ENCODE data around the gene EPS15. TPM values are rescaled to one million over a fixed set of nuclear protein-coding genes. Genes with fewer than 3 reads are reported as not detected.

Gene EPS15
- polyA plus RNA-seq, 1 donor (not counting 4 experiments of a cell fraction or from before 2014, with no cell fraction given), result 33.2 TPM

GRCh38 chr1:51385776-51386175 is 133.3 kb downstream of the EPS15 start:
- Histone ChIP-seq H3K9me3 (ENCODE audit: control insufficient read depth, low read depth, low read length) (no peaks in the 10 kb centered on the region), H3K4me2 (ENCODE audit: control insufficient read depth, extremely low read depth, insufficient read depth, low read depth, low read length) (no peak overlapping the region), H3K4me1 (ENCODE audit: control insufficient read depth, extremely low read depth, insufficient read depth, low read length) (no peaks in the 10 kb centered on the region), H3K9me1 (ENCODE audit: control insufficient read depth, extremely low read depth, insufficient read depth, low read length) (no peaks in the 10 kb centered on the region), H3K4me3 (ENCODE audit: control insufficient read depth in 2 of 3, extremely low read depth in 1 of 3, insufficient read depth in 2 of 3, low read depth in 1 of 3, low read length in 3 of 3) (no peak overlapping the region), H3K36me3 (ENCODE audit: control insufficient read depth in 2 of 2, extremely low read depth in 1 of 2, insufficient read depth in 2 of 2, low read length in 2 of 2) (no peaks in the 10 kb centered on the region), H3K27ac (ENCODE audit: control insufficient read depth, insufficient read depth, low read length) (no peak overlapping the region), H3K27me3 (ENCODE audit: control insufficient read depth, extremely low read depth, insufficient read depth, low read length) (no peaks in the 10 kb centered on the region), H4K20me1 (ENCODE audit: control insufficient read depth, extremely low read depth, insufficient read depth, low read length) (no peaks in the 10 kb centered on the region), H3K79me2 (ENCODE audit: control insufficient read depth, insufficient read depth, low read length) (no peaks in the 10 kb centered on the region), H2AFZ (ENCODE audit: control insufficient read depth, low read length) (no peak overlapping the region), H3K9ac (ENCODE audit: control insufficient read depth, extremely low read depth, insufficient read depth, low read length) (no peak overlapping the region)
- dilution Hi-C loops (cut with MboI; ENCODE audit: extremely low pct_ligation_motif_present, low sequenced_read_pairs), result no loop called here
- TF ChIP-seq EZH2 (IDR thresholded peaks at IDR 0.05; ENCODE audit: low read length), result no peak
- no peak for TF ChIP-seq CTCF (optimal IDR thresholded peaks at IDR 0.05 in 1 of 3, IDR thresholded peaks at IDR 0.05 in 1 of 3, conservative IDR thresholded peaks at IDR 0.05 in 1 of 3; ENCODE audit: extremely low read depth in 1 of 3, insufficient read depth in 2 of 3, low read length in 3 of 3)
- DNase-seq (ENCODE audit: low read depth, low spot score) (no peak), FAIRE-seq (no peak)

GRCh38 chr1:51381964-51382363 is 137.1 kb downstream of the EPS15 start:
- H3K4me1 ChIP-seq (ENCODE audit: control insufficient read depth, extremely low read depth, insufficient read depth, low read length), result no peaks in the 10 kb centered on the region
- H4K20me1 ChIP-seq (ENCODE audit: control insufficient read depth, extremely low read depth, insufficient read depth, low read length), result no peaks in the 10 kb centered on the region
- H3K36me3 ChIP-seq (ENCODE audit: control insufficient read depth in 2 of 2, extremely low read depth in 1 of 2, insufficient read depth in 2 of 2, low read length in 2 of 2), result peaks cover 0 to 5% of the 10 kb centered on the region in 2 experiments
- H3K79me2 ChIP-seq (ENCODE audit: control insufficient read depth, insufficient read depth, low read length), result no peaks in the 10 kb centered on the region
- no peak overlapping the region for H3K4me2 ChIP-seq (ENCODE audit: control insufficient read depth, extremely low read depth, insufficient read depth, low read depth, low read length)
- H2AFZ ChIP-seq (ENCODE audit: control insufficient read depth, low read length), result no peak overlapping the region
- FAIRE-seq (no peak), DNase-seq (ENCODE audit: low read depth, low spot score) (no peak)
- H3K9me3 ChIP-seq (ENCODE audit: control insufficient read depth, low read depth, low read length), result no peaks in the 10 kb centered on the region
- no peak overlapping the region for H3K27ac ChIP-seq (ENCODE audit: control insufficient read depth, insufficient read depth, low read length)
- no peak for TF ChIP-seq CTCF (optimal IDR thresholded peaks at IDR 0.05 in 1 of 3, IDR thresholded peaks at IDR 0.05 in 1 of 3, conservative IDR thresholded peaks at IDR 0.05 in 1 of 3; ENCODE audit: extremely low read depth in 1 of 3, insufficient read depth in 2 of 3, low read length in 3 of 3)
- no peak for TF ChIP-seq EZH2 (IDR thresholded peaks at IDR 0.05; ENCODE audit: low read length)
- H3K9ac ChIP-seq (ENCODE audit: control insufficient read depth, extremely low read depth, insufficient read depth, low read length), result no peak overlapping the region
- no peak overlapping the region for H3K4me3 ChIP-seq (ENCODE audit: control insufficient read depth in 2 of 3, extremely low read depth in 1 of 3, insufficient read depth in 2 of 3, low read depth in 1 of 3, low read length in 3 of 3)
- no peaks in the 10 kb centered on the region for H3K27me3 ChIP-seq (ENCODE audit: control insufficient read depth, extremely low read depth, insufficient read depth, low read length)
- no peaks in the 10 kb centered on the region for H3K9me1 ChIP-seq (ENCODE audit: control insufficient read depth, extremely low read depth, insufficient read depth, low read length)
- dilution Hi-C loops (cut with MboI; ENCODE audit: extremely low pct_ligation_motif_present, low sequenced_read_pairs), result no loop called here

Measured in keratinocyte (primary cell).